ENCODE data around the gene ZNF791.

- TF ChIP-seq CTCF (conservative IDR thresholded peaks at IDR 0.05) = peak; percentile 93
- no peak for TF ChIP-seq ZFX (IDR thresholded peaks at IDR 0.05)
These were observed 65.7 kb downstream of the ZNF791 start for GRCh38 chr19:12676384-12676792.
